TTC549 (cell line): ENCODE results near the gene ZNF740.
"Not testable (repeated sequence)": the region's sequence is repeated elsewhere in the genome, so short reads cannot be mapped to it uniquely, and the experiment has no call there.

Source experiments
- FAIRE-seq: peaks from 2 replicates; lab custom pipeline; 2012; peaks lifted over from hg19 to GRCh38; lab: Jason Lieb, UNC

Gene ZNF740, protein sequence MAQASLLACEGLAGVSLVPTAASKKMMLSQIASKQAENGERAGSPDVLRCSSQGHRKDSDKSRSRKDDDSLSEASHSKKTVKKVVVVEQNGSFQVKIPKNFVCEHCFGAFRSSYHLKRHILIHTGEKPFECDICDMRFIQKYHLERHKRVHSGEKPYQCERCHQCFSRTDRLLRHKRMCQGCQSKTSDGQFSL

GRCh38 chr12:53180220-53180930 is at the start of gene ZNF740, which contains the start of gene CSAD:
TSS of gene ZNF740 (plus strand) at chr12:53180722. CDS start at chr12:53181984, 1,262 bp downstream.
TSS of gene CSAD (minus strand) at chr12:53180925. CDS start at chr12:53173470, 7,455 bp downstream.
- FAIRE-seq, result no peak

- no peak for FAIRE-seq
Measured at GRCh38 chr12:53131844-53132243, 48.7 kb upstream of the ZNF740 start.

DNA sequence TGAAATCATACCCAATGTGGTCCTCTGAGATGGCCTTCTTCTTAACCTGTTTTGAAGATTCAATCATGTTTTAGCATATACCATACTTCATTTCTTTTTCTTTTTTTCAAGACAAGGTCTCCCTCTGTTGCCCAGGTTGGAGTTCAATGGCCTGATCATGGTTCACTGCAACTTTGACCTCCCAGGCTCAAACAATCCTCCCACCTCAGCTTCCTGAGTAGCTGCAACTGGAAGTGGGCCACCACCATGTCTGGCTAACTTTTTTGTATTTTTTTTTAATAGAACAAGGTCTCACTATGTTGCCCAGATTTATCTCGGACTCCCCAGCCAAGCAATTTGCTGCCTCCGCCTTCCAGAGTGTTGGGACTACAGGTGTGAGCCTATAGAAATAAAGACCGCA is 46.8 kb upstream of the ZNF740 start:
- FAIRE-seq, result no peak

DNA sequence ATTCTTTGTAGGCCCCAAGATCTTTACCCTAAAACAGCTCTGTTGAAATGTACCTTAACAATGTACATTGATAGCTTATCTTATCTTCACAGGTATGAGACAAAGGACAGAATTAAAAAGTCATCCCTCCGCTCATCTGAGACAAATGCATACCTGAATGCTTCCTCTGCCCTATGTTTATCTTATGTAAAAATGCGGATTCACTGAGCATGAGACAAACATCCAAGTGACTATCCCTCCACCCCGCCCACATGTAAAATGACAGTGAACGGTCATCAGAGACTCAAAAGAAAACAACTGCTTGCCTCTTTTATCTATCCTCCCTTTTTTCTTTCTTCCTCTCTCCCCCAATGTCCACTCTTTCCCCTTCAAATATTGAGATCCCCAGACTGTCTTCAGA is 37.2 kb upstream of the ZNF740 start:
- no peak for FAIRE-seq

GRCh38 chr12:53145383-53146260 is 34.9 kb upstream of the ZNF740 start:
- no peak for FAIRE-seq

DNA sequence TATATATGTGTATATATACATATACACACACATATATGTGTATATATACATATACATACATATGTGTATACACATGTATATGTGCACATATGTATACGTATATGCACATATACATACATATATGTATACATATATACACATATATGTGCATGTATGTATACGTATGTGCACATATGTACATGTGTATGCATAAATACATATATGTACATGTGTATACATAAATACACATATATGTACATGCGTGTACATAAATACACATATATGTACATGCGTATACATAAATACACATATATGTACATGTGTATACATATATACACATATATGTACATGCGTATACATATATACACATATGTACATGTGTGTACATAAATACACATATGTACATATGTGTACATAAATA is 33.3 kb upstream of the ZNF740 start:
- FAIRE-seq, result no peak

DNA sequence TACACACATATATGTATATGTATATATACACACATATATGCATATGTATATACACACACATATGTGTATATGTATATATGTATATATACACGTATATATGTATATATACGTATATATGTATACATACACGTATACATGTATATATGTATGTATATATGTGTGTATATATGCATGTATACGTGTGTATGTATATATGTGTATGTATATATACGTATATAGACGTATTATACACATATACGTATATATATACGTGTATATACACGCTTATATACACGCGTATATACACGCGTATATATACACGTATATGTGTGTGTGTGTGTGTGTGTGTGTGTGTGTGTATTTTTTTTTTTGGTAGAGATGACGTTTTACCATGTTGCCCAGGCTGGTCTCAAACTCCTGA is 32.9 kb upstream of the ZNF740 start:
- FAIRE-seq, result peak; percentile 37

DNA sequence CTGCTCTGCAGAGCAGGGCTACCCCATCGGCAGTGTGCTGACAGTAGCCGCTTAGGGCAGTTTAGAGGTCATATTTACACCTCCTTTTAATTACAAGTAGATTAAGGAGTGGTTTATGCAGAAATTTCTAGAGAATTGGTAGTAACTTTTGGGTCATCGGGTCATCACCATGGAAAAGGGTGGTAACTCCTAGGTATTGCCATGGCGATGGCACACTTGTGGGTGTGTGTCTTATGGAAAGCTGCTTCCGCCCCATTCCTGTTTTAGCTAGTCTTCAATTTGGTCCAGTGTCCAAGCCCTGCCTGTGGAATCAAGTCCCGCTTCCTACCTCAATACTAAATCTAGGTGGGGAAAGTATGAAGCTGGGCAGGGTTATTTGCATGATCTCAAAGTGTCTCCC is 29.5 kb upstream of the ZNF740 start:
- FAIRE-seq, result no peak

GRCh38 chr12:53152390-53152789 is 28.1 kb upstream of the ZNF740 start:
- FAIRE-seq, result no peak

GRCh38 chr12:53159195-53159839 is 21.2 kb upstream of the ZNF740 start:
- no peak for FAIRE-seq

- no peak for FAIRE-seq
Measured at GRCh38 chr12:53160000-53160399, 20.5 kb upstream of the ZNF740 start.

GRCh38 chr12:53160673-53161072 is 19.8 kb upstream of the ZNF740 start:
- no peak for FAIRE-seq

GRCh38 chr12:53161119-53161911 is 19.2 kb upstream of the ZNF740 start:
- no peak for FAIRE-seq

GRCh38 chr12:53163008-53163407 is 17.5 kb upstream of the ZNF740 start:
- FAIRE-seq, result not testable (repeated sequence)

DNA sequence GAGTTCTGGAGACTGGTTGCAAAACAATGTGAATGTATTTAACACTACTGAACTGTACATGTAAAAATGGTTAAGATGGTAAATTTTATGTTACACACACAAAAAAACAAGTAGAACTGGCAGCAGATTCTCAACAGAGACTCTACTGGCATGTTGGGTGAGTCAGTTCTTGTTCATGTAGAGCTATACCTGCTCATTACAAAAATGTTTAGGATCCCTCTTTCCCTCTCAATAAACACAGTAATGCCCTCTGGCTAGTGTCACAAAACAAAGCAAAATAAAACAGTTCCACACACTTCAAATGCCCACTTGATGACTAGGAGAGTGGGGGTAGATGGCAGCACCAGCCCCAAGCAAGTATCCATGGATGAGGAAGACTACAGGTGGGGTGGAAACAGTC is 13.7 kb upstream of the ZNF740 start:
- no peak for FAIRE-seq

GRCh38 chr12:53169644-53170043 is 10.9 kb upstream of the ZNF740 start:
- no peak for FAIRE-seq

DNA sequence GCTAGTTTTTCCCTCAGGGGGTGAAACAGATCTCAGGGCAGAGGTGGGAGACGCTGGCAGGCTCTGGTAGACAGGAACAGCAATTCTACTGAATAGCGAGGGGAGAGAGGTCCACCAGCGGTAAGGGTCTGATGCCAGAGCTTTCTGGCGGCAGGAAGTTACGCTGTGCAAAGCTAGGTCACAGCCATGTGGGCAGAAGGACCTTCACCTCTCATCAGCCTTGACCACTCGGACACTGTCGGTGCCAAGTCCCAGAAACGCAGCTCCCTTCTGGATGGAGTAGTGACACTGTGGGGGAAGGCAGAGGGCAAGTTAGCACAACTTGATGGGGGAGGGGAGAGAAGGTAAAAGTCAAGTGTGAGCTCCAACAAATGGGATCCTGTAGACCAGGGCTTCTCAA is 10.3 kb upstream of the ZNF740 start:
- no peak for FAIRE-seq

GRCh38 chr12:53170876-53171724 is 9.4 kb upstream of the ZNF740 start:
- no peak for FAIRE-seq

- FAIRE-seq, result no peak
Measured at GRCh38 chr12:53171725-53172329, 8.7 kb upstream of the ZNF740 start.

DNA sequence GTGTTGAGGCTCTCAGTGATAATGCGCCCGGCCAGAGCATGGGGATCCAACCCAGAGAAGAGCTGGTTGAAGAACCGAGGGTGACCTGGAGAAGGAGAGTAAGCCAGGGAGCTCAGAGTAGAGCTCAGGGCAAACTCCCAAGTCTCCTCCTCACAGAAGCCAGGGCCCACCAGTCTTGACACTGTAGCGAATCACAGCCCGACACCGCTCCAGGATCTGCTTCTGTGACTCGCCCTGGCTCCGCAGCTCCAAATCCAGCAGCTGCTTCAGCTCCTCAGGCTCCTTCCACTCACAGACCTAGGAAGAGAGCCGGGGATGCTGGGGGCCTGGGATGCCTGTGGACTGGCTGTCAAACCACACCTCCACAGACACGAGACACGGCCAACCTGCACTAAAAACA is 8.2 kb upstream of the ZNF740 start:
- FAIRE-seq, result no peak
